GM06990 (cell line): ENCODE measurements around the gene OTOA.
"Not testable (repeated sequence)": the region's sequence is repeated elsewhere in the genome, so short reads cannot be mapped to it uniquely, and the experiment has no call there.

Experiments used
- DNase-seq: peaks from one replicate; pipeline ENCODE4 v3.0.0-alpha.2; 2011; ENCODE audit not compliant: insufficient read length; ENCODE audit errors: extremely low read depth
- H3K27me3 ChIP-seq: replicated peaks from 2 replicates; pipeline ENCODE4 v1.6.0; 2011; ENCODE audit warnings: low read length; ENCODE audit not compliant: control insufficient read depth, insufficient read depth
- H3K36me3 ChIP-seq: 2 replicates; pipeline ENCODE4 v1.5.1; 2011; ENCODE audit warnings: low read length; ENCODE audit not compliant: control insufficient read depth, insufficient read depth
- H3K4me3 ChIP-seq: replicated peaks from 2 replicates; pipeline ENCODE4 v1.5.1; 2011; ENCODE audit warnings: low read depth, mild to moderate bottlenecking, control low read depth, low read length
- TF ChIP-seq, protein P1 (sequence below): IDR thresholded peaks from 2 replicates; pipeline ENCODE4 v1.5.1; 2011; ENCODE audit warnings: low read length, control low read depth, mild to moderate bottlenecking, inconsistent platforms; ENCODE audit not compliant: insufficient read depth, poor library complexity, severe bottlenecking

Gene OTOA

DNA sequence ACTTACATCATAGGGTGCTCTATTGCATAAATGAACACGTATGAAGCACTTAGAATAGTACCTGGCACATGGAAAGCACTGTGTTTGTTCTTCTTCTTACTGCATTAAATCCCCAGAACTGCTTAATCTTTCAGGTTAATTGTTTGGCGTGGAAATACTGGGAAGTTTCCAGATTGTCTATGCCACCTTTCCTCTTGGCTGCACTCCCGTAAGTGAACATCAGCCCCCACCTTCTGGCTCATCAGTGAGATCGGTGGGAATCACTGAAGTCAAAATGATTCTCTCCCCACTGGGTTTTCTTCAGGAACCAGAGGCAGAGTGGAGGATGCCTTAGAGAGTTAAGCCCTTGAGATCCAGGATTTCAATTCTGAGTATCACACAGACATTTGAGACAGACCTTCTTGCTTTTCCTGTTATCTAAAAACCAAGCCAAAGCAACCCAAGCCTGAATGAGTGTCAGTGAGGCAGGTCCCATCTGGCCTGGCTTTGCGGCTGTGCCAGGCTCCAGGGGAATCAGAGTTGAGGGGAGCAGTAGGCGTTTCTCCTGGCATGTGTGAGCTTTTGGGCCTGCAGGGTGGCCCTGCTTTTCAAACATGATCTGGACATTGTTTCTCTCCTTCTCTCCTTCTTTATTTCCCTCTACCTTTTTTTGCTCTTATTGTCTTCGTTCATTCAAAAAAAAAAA is 59.1 kb downstream of the OTOA start:
- TF ChIP-seq, protein P1, sequence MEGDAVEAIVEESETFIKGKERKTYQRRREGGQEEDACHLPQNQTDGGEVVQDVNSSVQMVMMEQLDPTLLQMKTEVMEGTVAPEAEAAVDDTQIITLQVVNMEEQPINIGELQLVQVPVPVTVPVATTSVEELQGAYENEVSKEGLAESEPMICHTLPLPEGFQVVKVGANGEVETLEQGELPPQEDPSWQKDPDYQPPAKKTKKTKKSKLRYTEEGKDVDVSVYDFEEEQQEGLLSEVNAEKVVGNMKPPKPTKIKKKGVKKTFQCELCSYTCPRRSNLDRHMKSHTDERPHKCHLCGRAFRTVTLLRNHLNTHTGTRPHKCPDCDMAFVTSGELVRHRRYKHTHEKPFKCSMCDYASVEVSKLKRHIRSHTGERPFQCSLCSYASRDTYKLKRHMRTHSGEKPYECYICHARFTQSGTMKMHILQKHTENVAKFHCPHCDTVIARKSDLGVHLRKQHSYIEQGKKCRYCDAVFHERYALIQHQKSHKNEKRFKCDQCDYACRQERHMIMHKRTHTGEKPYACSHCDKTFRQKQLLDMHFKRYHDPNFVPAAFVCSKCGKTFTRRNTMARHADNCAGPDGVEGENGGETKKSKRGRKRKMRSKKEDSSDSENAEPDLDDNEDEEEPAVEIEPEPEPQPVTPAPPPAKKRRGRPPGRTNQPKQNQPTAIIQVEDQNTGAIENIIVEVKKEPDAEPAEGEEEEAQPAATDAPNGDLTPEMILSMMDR = no peak
- Histone ChIP-seq H3K36me3 (no peaks in the 10 kb centered on the region), H3K4me3 (no peak overlapping the region), H3K27me3 (no peaks in the 10 kb centered on the region)
- DNase-seq = no peak

DNA sequence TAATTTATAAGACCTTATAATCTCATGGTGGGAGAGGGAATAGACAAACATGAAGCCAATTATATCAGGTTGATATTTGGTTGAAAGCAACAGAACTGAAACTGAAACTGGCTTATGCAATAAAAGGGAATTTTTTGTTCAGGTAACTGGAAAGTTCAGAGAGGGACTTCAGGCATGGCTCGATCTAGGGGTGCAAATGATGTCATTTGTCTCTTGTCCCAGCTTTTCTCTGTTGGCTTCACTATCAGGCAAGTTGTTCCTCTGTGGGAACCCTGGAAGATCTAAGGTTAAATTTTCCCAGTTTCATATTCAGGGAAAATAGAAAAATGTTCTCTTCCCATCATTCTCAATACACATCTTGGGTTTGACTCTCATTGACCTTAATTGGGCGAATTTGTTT is 59.8 kb downstream of the OTOA start:
- H3K4me3 ChIP-seq = no peak overlapping the region
- TF ChIP-seq, protein P1 = no peak
- no peak for DNase-seq

DNA sequence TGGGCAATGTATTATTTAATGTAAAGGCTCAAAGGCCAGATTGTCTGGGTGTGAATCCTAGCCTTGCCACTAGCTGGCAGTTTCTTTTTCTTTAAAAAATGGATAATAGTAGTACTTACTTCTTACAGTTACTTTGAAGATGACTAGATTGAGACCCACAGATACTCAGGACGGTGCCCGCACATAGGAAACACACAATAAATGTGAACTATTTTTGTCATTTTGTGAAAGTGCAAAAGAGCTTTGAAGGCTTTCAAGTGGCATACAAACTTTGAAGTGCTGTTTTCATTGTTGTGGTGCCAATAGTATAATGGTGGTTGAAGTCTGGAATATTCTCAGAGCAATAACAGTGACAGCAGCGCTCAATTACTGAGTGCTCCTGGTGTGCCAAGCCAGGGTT is 63.6 kb downstream of the OTOA start:
- H3K4me3 ChIP-seq = no peak overlapping the region
- no peaks in the 10 kb centered on the region for H3K27me3 ChIP-seq
- H3K36me3 ChIP-seq = no peaks in the 10 kb centered on the region
- DNase-seq = no peak
- TF ChIP-seq, protein P1 = no peak

More for the DNA sequence above, 59.8 kb downstream of the OTOA start:
- H3K27me3 ChIP-seq = no peaks in the 10 kb centered on the region
- H3K36me3 ChIP-seq = no peaks in the 10 kb centered on the region

DNA sequence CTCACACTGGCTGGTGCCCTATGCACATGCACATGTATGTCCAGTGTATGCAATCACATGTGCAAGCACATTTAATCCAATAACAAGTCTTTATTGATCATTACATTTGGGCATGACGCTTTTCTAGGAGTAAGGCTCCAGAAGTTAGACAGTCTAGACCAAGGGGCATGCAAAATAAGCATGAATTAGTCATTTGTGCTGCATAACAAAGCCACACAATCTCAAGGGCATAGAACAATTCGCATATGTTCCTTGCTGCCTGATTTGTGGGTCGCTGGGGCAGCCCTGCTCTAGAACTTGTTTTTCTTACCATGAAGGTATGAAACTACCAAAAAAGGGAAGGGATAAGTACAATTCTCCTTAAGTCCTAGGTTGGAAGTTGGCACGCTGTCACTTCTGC is 67.5 kb downstream of the OTOA start:
- H3K27me3 ChIP-seq, H3K4me3 ChIP-seq, H3K36me3 ChIP-seq, DNase-seq: not testable (repeated sequence)

DNA sequence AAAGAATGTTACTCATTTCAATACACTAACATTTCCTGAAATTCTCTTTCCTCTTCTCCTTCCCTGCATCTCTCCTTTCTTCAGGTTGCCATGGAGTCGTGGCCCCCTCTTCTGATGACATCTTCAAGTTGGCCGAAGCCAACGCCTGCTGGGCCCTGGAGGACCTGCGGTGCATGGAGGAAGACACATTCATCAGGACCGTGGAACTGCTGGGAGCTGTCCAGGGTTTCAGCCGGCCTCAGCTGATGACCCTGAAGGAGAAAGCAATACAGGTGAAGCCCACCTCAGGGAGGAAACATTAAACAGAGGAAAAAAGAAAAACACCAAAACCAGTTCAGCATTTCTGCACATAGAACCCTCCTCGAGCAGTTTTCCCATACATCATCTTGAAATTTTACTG is 76.9 kb downstream of the OTOA start:
- DNase-seq, H3K4me3 ChIP-seq, H3K36me3 ChIP-seq, H3K27me3 ChIP-seq: not testable (repeated sequence)

DNA sequence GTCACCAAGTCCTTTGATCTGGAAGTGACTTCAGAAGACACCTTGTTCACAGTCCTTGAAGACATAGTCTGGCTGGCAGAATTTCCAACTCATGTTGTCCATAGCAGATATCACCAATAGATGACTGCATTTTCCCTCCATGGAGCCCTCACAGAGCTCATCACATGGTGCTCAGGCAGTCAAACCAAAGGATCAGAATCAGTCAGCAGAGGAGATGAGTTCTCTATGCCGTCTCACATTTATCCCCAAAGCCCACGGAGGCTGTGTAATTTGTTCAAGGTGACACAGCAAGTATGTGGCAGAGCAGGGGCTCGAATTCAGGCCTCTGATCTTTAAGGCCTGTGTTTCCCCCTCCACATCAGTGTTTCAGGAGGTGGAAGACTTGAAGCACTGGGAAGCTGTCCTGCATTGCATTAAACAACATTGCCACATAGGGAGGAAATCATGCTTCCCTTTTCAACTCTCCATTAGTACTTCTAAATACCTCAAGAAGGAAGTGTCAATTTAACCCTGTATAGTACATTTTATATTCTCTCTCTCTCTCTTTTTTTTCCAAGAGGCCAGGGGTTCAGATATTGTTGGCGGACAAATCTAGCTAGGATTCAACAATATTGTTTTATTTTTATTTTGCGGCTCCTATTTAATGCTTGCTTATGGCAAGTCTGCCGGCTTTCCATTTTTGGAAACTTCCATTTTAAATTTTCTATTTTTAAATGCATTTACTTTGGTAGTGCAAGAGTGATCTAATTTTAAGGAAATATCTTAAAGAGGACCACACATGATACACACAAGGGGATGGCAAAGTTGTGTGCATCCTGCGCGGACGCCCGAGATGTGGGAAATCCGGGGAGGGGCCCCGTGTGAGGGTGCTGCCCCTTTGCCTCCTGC is 92.7 kb downstream of the OTOA start:
- not testable (repeated sequence) for H3K4me3 ChIP-seq, DNase-seq, H3K36me3 ChIP-seq, H3K27me3 ChIP-seq

DNA sequence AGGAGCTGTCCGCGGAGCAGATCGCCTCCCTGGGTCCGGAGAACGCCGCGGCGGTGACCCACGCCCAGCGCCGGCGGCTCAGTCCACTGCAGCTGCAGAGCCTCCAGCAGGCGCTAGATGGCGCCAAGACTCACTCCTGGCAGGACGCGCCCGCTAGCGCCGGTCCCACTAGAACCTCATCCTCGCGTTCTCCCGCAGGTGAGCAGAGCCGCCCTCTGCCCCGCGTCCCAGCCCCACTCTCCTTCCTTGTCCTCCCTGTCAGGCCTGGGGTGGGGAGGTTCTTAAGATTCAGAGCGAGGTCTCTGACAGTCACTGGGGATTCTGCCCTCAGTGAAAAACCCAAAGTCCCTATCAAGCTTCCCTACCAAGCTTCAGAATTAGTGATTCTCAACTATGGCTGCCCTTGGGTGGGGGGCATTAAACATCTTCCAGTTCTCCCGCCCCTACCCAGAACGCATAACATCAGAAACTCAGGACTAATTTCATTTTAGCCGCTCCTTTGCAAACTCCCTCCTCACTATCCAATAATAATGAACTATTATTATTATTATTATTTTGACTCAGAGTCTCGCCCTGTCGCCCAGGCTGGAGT is 93.4 kb downstream of the OTOA start:
- not testable (repeated sequence) for H3K27me3 ChIP-seq, DNase-seq, H3K36me3 ChIP-seq, H3K4me3 ChIP-seq

DNA sequence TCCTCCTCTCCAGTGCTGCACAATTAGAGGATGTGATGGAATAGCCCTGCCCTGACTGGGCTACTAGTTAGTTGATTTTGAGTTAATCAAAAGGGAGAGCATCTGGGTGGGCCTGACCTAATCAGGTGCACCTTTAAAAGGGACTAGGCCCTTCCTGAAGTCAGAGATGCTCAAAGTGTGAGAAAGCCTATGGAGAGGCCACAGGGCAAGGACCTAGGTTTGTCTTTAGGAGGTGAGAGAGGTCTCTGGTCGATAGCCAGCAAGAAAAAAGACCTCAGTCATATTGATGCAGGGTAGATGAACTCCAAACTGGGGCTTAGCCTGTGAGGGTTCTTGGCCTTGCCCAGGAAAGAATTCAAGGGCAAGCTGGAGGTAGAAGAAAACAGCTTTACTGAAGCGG is 104.5 kb downstream of the OTOA start:
- H3K4me3 ChIP-seq, H3K27me3 ChIP-seq, DNase-seq, H3K36me3 ChIP-seq: not testable (repeated sequence)

DNA sequence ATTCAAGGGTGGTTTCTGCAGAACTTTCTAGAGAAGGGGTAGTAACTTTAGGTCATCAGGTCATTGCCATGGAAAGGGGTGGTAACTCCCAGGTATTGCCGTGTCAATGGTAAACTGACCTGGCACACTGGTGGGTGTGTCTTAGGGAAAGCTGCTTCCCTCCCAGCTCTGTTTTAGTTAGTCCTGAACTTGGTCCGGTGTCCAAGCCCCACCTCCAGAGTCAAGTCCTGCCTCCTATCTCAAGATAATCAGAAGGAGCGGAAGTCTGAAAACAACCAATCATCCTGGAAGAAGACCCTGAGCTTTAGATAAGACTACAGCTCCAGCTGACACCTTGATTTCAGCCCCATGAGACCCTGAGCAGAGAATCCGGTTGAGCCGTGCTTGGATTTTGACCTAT is 105.0 kb downstream of the OTOA start:
- not testable (repeated sequence) for H3K36me3 ChIP-seq, H3K27me3 ChIP-seq, H3K4me3 ChIP-seq, DNase-seq

DNA sequence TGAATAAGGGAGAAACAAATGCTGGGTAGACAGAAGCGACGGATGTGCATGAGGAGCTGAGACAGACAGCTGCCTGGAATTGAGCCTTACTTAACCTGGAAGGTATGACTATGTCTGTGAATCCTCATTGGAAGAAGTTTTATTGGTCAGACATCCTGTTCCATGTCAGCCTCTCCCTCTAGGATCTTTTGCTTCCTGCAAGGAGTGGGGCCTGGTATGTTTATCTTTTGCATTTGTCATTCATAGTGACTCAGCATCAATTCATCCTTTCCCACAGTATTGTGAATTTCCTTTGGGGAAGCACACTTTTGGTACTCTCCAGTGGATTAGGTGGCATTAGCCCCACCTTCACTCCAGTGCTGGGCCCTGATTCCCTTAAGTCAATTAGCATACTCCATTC is 105.5 kb downstream of the OTOA start:
- H3K36me3 ChIP-seq, DNase-seq, H3K4me3 ChIP-seq, H3K27me3 ChIP-seq: not testable (repeated sequence)

DNA sequence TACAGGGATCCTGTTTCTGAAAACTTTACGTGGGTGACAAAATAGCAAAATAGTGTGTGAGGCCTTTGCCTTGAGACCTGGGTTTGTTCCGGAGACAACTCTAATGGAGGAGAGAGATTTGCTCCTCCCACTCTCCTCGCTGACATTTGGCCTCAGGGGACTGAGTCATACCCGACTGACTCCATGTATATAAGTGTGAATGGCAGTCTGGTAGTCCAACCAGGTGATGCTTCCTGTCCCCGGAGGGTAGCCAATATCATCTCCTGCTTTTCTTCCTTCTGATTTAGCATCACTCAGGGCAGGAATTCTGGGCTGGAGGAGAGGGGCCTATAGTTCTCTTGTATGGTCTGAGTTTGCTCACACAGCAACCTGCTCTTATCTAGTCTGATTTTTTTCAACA is 106.8 kb downstream of the OTOA start:
- H3K4me3 ChIP-seq, DNase-seq, H3K27me3 ChIP-seq, H3K36me3 ChIP-seq: not testable (repeated sequence)
